GM12878 (cell line): ENCODE results near the gene NOM1. TPM values are rescaled to one million over a fixed set of nuclear protein-coding genes. Genes with fewer than 3 reads are reported as not detected.

Source experiments
- ATAC-seq: fragments of 200-7000 bp; cut with Tn5 transposase; 3 replicates; pipeline ENCODE4 v1.9.1; 2020; ENCODE audit warnings: mild to moderate bottlenecking, moderate library complexity
- BruUV-seq: library from RNA; stranded (reverse); fragments of 400-500 nt; replicated peaks from 2 replicates; lab custom pipeline; 2021; lab: Mats Ljungman, UMichigan
- CTCF ChIA-PET: fragments of 300-600 bp; sonication (Branson Sonifier 250); formaldehyde crosslinking; extraction: SDS; loops from one replicate; lab custom pipeline; 2021; ENCODE audit warnings: inconsistent platforms; lab: Yijun Ruan, JAX
- POLR2A ChIA-PET: fragments of 350-600 bp; formaldehyde crosslinking; extraction: SDS; loops from one replicate; lab custom pipeline; 2021; ENCODE audit warnings: inconsistent platforms; lab: Charles Lee
- RAD21 ChIA-PET: fragments of 300-600 bp; sonication (Branson Sonifier 250); formaldehyde crosslinking; loops from one replicate; lab custom pipeline; 2023; ENCODE audit warnings: antibody characterized with exemption; ENCODE audit not compliant: unreplicated experiment; lab: Charles Lee
- SMC1A ChIA-PET: fragments of 300-600 bp; sonication (Branson Sonifier 250); formaldehyde crosslinking; loops from one replicate; lab custom pipeline; 2023; ENCODE audit not compliant: unreplicated experiment, uncharacterized antibody; lab: Charles Lee
- DNase-seq: peaks from one replicate; pipeline ENCODE4 v3.0.0-alpha.2; 2011; ENCODE audit warnings: low read depth, low spot score
- FAIRE-seq: peaks from 3 replicates; lab custom pipeline; 2011; peaks lifted over from hg19 to GRCh38; lab: Jason Lieb, UNC
- H2AFZ ChIP-seq: 2 replicates; pipeline ENCODE4 v1.6.0; 2011; ENCODE audit warnings: low read depth, low read length, control low read depth; ENCODE audit not compliant: control insufficient read depth
- H3K27ac ChIP-seq: 2 replicates; pipeline ENCODE4 v1.5.1; 2011; ENCODE audit warnings: control low read depth; ENCODE audit not compliant: control insufficient read depth, insufficient read depth
- H3K27me3 ChIP-seq, 2 experiments: replicated peaks in 1 of 2; 2 replicates each; pipeline versions ENCODE4 v1.6.0 to v1.6.1; 2011; ENCODE audit warnings: low read length in 1 of 2; ENCODE audit not compliant: control insufficient read depth in 2 of 2, insufficient read depth in 2 of 2
- H3K36me3 ChIP-seq, 2 experiments: 2 replicates each; pipeline ENCODE4 v1.5.1; 2011; ENCODE audit warnings: low read length in 1 of 2; ENCODE audit not compliant: control insufficient read depth in 2 of 2, insufficient read depth in 2 of 2
- H3K4me1 ChIP-seq: 2 replicates; pipeline ENCODE4 v1.6.1; 2011; ENCODE audit warnings: mild to moderate bottlenecking, low read length, moderate library complexity, mixed read lengths; ENCODE audit not compliant: control insufficient read depth, insufficient read depth
- H3K4me2 ChIP-seq: 2 replicates; pipeline ENCODE4 v1.6.0; 2011; ENCODE audit warnings: control low read depth; ENCODE audit not compliant: control insufficient read depth, insufficient read depth
- H3K4me3 ChIP-seq: fragments of 200-600 bp; sonication (generic); 2 replicates; pipeline ENCODE4 v1.5.1; 2016
- H3K79me2 ChIP-seq: 2 replicates; pipeline ENCODE4 v1.6.0; 2011; ENCODE audit warnings: low read length; ENCODE audit not compliant: control insufficient read depth, insufficient read depth
- H3K9ac ChIP-seq: 2 replicates; pipeline ENCODE4 v1.8.0; 2011; ENCODE audit warnings: low read length, control low read depth, mixed read lengths; ENCODE audit not compliant: control insufficient read depth, insufficient read depth
- H3K9me3 ChIP-seq: replicated peaks from 3 replicates; pipeline ENCODE4 v1.5.1; 2011; ENCODE audit warnings: mild to moderate bottlenecking, low read length; ENCODE audit not compliant: control insufficient read depth, insufficient read depth
- H4K20me1 ChIP-seq: 2 replicates; pipeline ENCODE4 v1.6.0; 2011; ENCODE audit not compliant: control insufficient read depth, insufficient read depth
- BCL3 ChIP-seq: IDR thresholded peaks from 2 replicates; pipeline ENCODE4 v1.6.1; 2011; ENCODE audit warnings: borderline replicate concordance, low read depth, mild to moderate bottlenecking, moderate library complexity, low read length; ENCODE audit not compliant: insufficient read depth, poor library complexity, severe bottlenecking
- DPF2 ChIP-seq: fragments of 450-650 bp; IDR thresholded peaks from 2 replicates; pipeline ENCODE4 v1.6.1; 2017; ENCODE audit warnings: mild to moderate bottlenecking
- FOS ChIP-seq: IDR thresholded peaks from 3 replicates; pipeline ENCODE4 v1.6.1; 2011; ENCODE audit warnings: borderline replicate concordance; ENCODE audit not compliant: insufficient read length; ENCODE audit errors: extremely low read depth
- FOXK2 ChIP-seq: fragments of 450-650 bp; IDR thresholded peaks from 2 replicates; pipeline ENCODE4 v1.6.1; 2017; ENCODE audit warnings: mild to moderate bottlenecking, moderate library complexity
- GABPA ChIP-seq: IDR thresholded peaks from 2 replicates; pipeline ENCODE4 v1.6.1; 2014; ENCODE audit warnings: antibody characterized with exemption, low read depth, mild to moderate bottlenecking, inconsistent platforms
- HCFC1 ChIP-seq: fragments of 150-350 bp; IDR thresholded peaks from 2 replicates; pipeline ENCODE4 v1.6.1; 2014; ENCODE audit warnings: low read length
- HDAC2 ChIP-seq: fragments of 200-600 bp; sonication (generic); IDR thresholded peaks from 2 replicates; pipeline ENCODE4 v1.6.1; 2017
- HDAC6 ChIP-seq: fragments of 200-600 bp; sonication (generic); IDR thresholded peaks from one replicate; pipeline ENCODE4 v1.8.0; 2017; ENCODE audit warnings: antibody characterized with exemption; ENCODE audit not compliant: unreplicated experiment
- JUNB ChIP-seq: IDR thresholded peaks from 2 replicates; pipeline ENCODE4 v1.6.1; 2016; ENCODE audit warnings: antibody characterized with exemption, mild to moderate bottlenecking
- KDM1A ChIP-seq: fragments of 200-600 bp; sonication (generic); IDR thresholded peaks from 2 replicates; pipeline ENCODE4 v1.6.1; 2016; ENCODE audit warnings: borderline replicate concordance
- PRDM15 ChIP-seq: fragments of 450-650 bp; formaldehyde crosslinking; IDR thresholded peaks from 2 replicates; pipeline ENCODE4 v1.4.0; 2020; ENCODE audit warnings: mild to moderate bottlenecking, moderate library complexity
- RB1 ChIP-seq: fragments of 450-650 bp; formaldehyde crosslinking; IDR thresholded peaks from 2 replicates; pipeline ENCODE4 v1.6.1; 2017; ENCODE audit warnings: mild to moderate bottlenecking, borderline replicate concordance
- RCOR1 ChIP-seq: conservative IDR thresholded peaks from 2 replicates; pipeline ENCODE4 v1.6.1; 2012; ENCODE audit warnings: low read depth, low read length, improper control_type of control experiment
- SKIL ChIP-seq: fragments of 450-650 bp; IDR thresholded peaks from 2 replicates; pipeline ENCODE4 v1.6.1; 2017; ENCODE audit warnings: mild to moderate bottlenecking, low read depth, inconsistent platforms; ENCODE audit not compliant: poor library complexity, severe bottlenecking
- TAF1 ChIP-seq: IDR thresholded peaks from 2 replicates; pipeline ENCODE4 v1.6.1; 2011; ENCODE audit warnings: mild to moderate bottlenecking, low read depth, low read length, borderline replicate concordance
- YY1 ChIP-seq: IDR thresholded peaks from 2 replicates; pipeline ENCODE4 v1.6.1; 2011; ENCODE audit warnings: low read depth, mild to moderate bottlenecking, low read length
- ZSCAN29 ChIP-seq: fragments of 450-650 bp; IDR thresholded peaks from 2 replicates; pipeline ENCODE4 v1.6.1; 2017; ENCODE audit warnings: mild to moderate bottlenecking, moderate library complexity
- WGBS: methylation state at CpG from one replicate; pipeline ENCODE4 v1.1.6; 2016; ENCODE audit warnings: low lambda C conversion rate; ENCODE audit not compliant: insufficient replicate concordance, insufficient coverage; ENCODE audit errors: missing lambda C conversion rate; 5-methylcytosine and 5-hydroxymethylcytosine counted together
- in situ Hi-C: fragments of 300-500 bp; cut with MboI; formaldehyde crosslinking; loops from 9 replicates; pipeline ENCODE4 v1.14.3; 2018; ENCODE audit warnings: mixed read lengths
- intact Hi-C: fragments of 100-400 bp; cut with micrococcal nuclease; formaldehyde crosslinking; loops from one replicate; pipeline ENCODE4 v1.14.2; 2022; ENCODE audit not compliant: unreplicated experiment
- polyA plus RNA-seq, 11 experiments: library from polyadenylated mRNA; depleted of rRNA in 4 of 11; unstranded in 6 of 11; stranded (reverse) in 5 of 11; fragments of >200 nt; fragmentation: Nextera tagmentation in 4 of 11; fragmentation: Illumina TruSeq in 1 of 11; extraction: Ambion mirVana in 4 of 11; extraction: Trizol in 1 of 11; gene quantifications; 1 replicate in 1 of 11; 2 replicates in 10 of 11; pipeline versions ENCODE4 v1.2.1 to v1.2.3, GENCODE V29; 2011 to 2016; ENCODE audit warnings: inconsistent platforms in 2 of 11, missing spikeins in 2 of 11, low read depth in 1 of 11
- total RNA-seq, 4 experiments: library from RNA; depleted of rRNA in 3 of 4; stranded (reverse); fragments of >200 nt in 3 of 4; fragmentation: Illumina TruSeq in 1 of 4; extraction: Trizol in 1 of 4; gene quantifications; 2 replicates each; pipeline versions ENCODE4 v1.2.1 to v1.2.3, GENCODE V29; 2013 to 2021

Gene NOM1
- total and polyA plus RNA-seq, 10 of the 15 experiments (the other 5 are each of a cell fraction or from before 2014, with no cell fraction given) = 2.9 to 21.3 (median 17.8) TPM

GRCh38 chr7:157019718-157020451 lies 70.4 kb downstream of the NOM1 start:
- Histone ChIP-seq H3K4me2 (no peak overlapping the region), H3K4me1 (peaks cover 32% of the 10 kb centered on the region), H3K9me3 (no peaks in the 10 kb centered on the region; the same call in 2 of the 3 replicates), H3K4me3 (no peak overlapping the region), H2AFZ (no peak overlapping the region), H3K27me3 (peaks cover 19 to 25% of the 10 kb centered on the region in 2 experiments), H3K36me3 (no peaks in the 10 kb centered on the region), H3K79me2 (no peaks in the 10 kb centered on the region), H4K20me1 (no peaks in the 10 kb centered on the region), H3K27ac (no peak overlapping the region), H3K9ac (no peak overlapping the region)
- no TSS peak for BruUV-seq
- SMC1A ChIA-PET = no interaction called here
- intact Hi-C loops = loop anchor here (10.0 kb wide), 2 partner anchors 125 to 335 kb away; partner anchors contain the start of gene LMBR1
- TF ChIP-seq JUNB (no peak), TAF1 (no peak), KDM1A (no peak), HDAC6 (no peak), FOXK2 (no peak), HCFC1 (no peak), RCOR1 (no peak), GABPA (no peak), PRDM15 (no peak), YY1 (no peak), BCL3 (no peak), HDAC2 (no peak), ZSCAN29 (no peak), DPF2 (no peak), SKIL (no peak), RB1 (no peak), FOS (no peak)
- CTCF ChIA-PET = no interaction called here
- in situ Hi-C loops = no loop called here
- POLR2A ChIA-PET = no interaction called here
- DNase-seq (no peak), ATAC-seq (no peak), FAIRE-seq (no peak)
- RAD21 ChIA-PET = no interaction called here
- WGBS = 50% methylated on average over 25 of the region's 25 CpGs
